HG03558 (cell line): ENCODE measurements around the gene CARM1.

ENCODE experiments used
- ATAC-seq: cut with Tn5 transposase; IDR thresholded peaks from one replicate; pipeline ENCODE4 v1.9.1; 2021; ENCODE audit warnings: moderate number of reproducible peaks; ENCODE audit not compliant: unreplicated experiment; ENCODE audit errors: extremely low read depth

The CARM1 gene

DNA sequence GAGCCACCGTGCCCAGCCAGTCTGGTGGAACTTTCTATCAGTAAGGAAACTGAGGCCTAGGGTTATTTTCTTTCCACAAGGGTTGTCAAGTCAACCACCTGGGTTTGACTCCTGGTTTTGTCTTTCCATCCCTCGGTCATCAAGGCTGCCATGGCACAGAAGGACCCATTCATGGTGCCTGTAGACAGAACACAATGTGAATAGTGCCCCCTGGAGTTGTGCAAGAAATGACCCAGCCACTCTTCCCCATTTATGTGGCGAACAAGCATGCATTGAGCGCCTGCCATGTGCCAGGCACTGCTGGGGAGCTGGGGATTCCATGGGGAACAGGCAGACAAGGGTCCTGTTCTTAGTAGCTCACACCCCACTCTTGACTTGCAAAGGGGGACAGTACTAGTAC is 93.5 kb downstream of the CARM1 start:
- no peak for ATAC-seq

GRCh38 chr19:10965398-10965797 is 94.0 kb downstream of the CARM1 start:
- no peak for ATAC-seq

- ATAC-seq = no peak
Measured at GRCh38 chr19:10966809-10967208, 95.5 kb downstream of the CARM1 start.

GRCh38 chr19:10968527-10969135 is 97.3 kb downstream of the CARM1 start:
- no peak for ATAC-seq

DNA sequence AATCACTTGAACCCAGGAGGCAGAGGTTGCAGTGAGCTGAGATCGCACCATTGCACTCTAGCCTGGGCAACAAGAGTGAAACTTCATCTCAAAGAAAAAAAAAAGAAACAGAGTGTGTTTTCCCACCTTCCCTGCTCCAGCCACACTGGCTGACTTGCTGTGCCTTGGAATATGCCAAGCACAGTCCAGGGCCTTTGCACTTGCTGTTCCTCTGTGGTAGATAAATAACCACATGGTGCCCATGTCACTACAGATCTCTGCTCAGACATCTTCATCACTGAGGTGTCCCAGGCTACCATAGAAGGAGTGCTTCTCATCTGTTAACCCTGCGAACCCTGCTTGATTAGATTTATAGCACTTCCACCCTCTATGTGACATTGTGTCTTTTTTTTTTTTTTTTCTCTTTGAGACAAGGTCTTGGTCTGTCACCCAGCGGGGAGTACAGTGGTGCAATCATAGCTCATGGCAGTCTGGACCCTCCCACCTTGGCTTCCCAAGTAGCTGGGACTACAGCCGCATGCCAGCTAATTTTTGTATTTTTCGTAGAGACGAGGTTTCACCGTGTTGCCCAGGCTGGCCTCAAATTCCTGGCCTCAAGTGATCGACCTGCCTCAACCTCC is 99.9 kb downstream of the CARM1 start:
- ATAC-seq = no peak
